ENCODE measurements around the gene TVP23A. TPM values are rescaled to one million over a fixed set of nuclear protein-coding genes. Genes with fewer than 3 reads are reported as not detected.
"Not testable (repeated sequence)": the region's sequence is repeated elsewhere in the genome, so short reads cannot be mapped to it uniquely, and the experiment has no call there.

Gene TVP23A
- total RNA-seq, 1 experiment from 2014 or later, result not detected

GRCh38 chr16:10752843-10753523 lies 65.6 kb downstream of the TVP23A start:
- no peak for DNase-seq (ENCODE audit: extremely low read depth, low read depth)

DNA sequence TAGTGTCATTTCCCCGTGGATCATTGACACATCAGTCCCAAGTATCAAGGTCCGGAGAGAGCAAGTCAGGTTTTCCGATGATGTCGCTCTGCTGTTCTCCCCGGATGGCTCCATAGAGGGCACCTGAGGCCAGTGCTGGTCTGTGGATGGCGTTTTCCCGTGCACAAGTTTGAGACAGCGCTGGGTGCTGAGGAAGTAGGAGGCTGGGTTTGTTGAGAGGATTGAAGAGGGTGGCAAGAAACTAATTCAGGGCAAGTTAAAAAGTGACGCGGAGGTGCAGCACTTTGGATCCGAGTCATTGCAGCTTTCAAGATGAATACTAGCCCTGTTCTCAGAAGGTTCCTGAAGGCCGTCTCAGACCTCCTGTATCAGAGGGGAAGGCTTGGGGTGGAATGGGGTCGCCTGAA lies 67.3 kb downstream of the TVP23A start:
- DNase-seq (ENCODE audit: extremely low read depth, low read depth), result no peak

DNA sequence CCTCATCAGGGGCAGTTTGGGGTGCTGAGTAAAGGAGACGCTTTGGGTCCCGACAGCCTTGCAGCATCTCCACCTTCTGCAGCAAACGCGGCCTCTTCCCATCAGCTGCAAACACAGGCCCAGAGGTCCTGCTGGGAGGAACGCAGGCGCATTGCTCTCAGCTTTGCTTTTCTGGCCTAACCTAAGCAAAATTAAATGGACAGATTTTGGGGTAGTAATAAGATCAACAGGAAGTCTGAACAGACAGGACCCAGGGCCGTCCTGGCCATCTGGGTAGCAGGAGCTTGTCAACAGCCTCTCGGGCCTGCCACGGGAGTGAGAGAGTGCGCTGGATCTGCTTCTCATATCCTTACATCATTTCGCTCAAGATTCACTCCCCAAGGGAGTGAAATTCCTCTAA lies 67.8 kb downstream of the TVP23A start:
- no peak for DNase-seq (ENCODE audit: extremely low read depth, low read depth)

GRCh38 chr16:10745841-10746240 lies 72.8 kb downstream of the TVP23A start:
- DNase-seq (ENCODE audit: extremely low read depth, low read depth), result no peak

- no peak for DNase-seq (ENCODE audit: extremely low read depth, low read depth)
These were observed 74.1 kb downstream of the TVP23A start for GRCh38 chr16:10744370-10745030.

- peak; percentile 98 for DNase-seq (ENCODE audit: extremely low read depth, low read depth)
These were observed 74.8 kb downstream of the TVP23A start, which contains the start of gene NUBP1 for GRCh38 chr16:10743610-10744369. NUBP1 (plus strand) TSS chr16:10743842; CDS start chr16:10743864, 22 bp downstream.

GRCh38 chr16:10743227-10743609 lies 75.4 kb downstream of the TVP23A start:
- no peak for DNase-seq (ENCODE audit: extremely low read depth, low read depth)

GRCh38 chr16:10741844-10742243 lies 76.8 kb downstream of the TVP23A start:
- DNase-seq (ENCODE audit: extremely low read depth, low read depth), result no peak

- DNase-seq (ENCODE audit: extremely low read depth, low read depth), result not testable (repeated sequence)
These were observed 77.3 kb downstream of the TVP23A start for GRCh38 chr16:10741249-10741648.

DNA sequence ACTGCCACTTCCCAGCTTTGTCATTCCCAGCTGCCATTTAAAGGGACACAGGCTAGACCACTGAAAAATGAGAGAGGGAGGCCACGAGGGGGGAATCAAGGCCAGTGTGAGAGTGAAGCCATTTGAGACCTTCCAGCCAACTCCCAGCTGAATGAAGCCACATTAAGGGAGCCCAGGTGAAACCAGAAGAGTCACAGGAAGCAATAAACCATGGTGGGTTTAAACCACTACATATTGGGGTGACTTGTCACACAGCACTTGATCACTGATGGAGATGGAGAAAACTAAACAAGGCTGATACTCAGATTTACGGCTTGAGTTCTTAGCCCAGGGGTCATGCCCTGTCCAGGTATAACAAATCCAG lies 77.8 kb downstream of the TVP23A start:
- DNase-seq (ENCODE audit: extremely low read depth, low read depth), result no peak

DNA sequence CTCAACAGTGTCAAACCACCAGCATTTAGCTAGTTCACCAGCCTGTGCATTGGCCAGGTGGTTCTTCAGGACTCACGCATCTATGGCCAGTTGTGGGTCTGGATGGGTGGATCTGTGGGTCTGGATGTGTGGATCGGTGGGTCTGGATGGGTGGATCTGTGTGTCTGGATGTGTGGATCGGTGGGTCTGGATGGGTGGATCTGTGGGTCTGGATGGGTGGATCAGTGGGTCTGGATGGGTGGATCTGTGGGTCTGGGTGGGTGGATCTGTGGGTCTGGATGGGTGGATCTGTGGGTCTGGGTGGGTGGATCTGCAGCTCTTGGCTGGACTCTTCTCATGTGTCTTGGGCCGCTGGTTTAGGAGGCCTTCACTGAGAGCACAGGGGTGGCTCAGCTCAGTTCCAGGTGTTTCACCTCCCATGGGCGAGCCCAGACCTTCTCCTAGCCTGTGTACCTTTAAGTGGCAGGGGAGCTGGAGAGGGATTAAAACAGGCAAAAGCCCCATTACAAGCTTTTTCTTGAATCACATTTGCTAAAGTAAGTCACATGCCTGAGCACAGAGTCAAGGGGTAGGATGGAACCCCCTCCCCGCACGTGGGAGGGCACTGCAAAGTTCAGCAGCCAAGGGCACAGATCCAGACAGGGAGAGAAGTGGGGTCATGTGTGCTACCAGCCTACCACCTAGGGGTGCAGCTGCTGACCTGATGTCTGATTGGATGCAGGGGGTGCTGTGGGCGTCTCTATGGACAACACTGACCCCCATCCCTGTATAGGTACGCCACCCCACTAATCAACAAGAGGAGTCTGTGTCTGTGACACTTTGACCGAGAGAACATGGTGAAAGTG lies 78.4 kb downstream of the TVP23A start:
- no peak for DNase-seq (ENCODE audit: extremely low read depth, low read depth)

DNA sequence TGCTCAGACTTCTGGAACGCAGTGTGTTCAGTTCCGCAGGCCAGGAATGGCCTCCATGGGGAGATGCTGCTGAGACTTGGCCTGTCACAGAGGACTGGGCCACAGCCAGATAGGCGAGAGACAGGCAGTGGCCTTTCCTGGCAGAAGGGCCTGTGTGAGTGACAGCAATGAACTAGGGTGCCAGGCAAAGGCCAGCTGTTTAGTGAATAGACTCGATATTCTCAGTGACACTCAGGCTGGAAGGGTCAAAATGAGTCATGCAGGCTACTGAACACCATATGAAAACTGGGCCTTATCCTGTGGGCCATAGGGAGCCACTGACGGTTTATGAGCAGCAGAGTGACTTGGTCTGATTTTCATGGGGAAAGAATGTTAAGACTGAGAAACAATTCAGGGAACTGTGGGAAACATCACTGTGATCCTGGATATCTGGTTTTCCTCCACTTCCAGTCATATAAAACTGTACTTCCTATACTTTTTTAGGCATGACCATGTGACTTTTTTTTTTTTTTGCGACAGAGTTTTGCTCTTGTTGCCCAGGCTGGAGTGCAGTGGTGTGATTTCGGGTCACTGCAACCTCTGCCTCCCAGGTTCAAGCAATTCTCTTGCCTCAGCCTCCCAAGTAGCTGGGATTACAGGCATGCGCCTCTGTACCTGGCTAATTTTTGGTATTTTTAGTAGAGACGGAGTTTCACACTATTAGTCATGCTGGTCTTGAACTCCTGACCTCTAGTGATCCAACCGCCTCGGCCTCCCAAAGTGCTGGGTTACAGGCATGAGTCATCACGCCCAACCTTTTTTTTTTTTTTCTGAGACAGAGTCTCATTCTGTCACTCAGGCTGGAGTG lies 80.1 kb downstream of the TVP23A start:
- DNase-seq (ENCODE audit: extremely low read depth, low read depth), result peak; percentile 53

- DNase-seq (ENCODE audit: extremely low read depth, low read depth), result peak; percentile 73
These were observed 81.4 kb downstream of the TVP23A start for GRCh38 chr16:10737068-10737625.

GRCh38 chr16:10731790-10732189 lies 86.8 kb downstream of the TVP23A start:
- DNase-seq (ENCODE audit: extremely low read depth, low read depth), result no peak

GRCh38 chr16:10729104-10730048 lies 89.2 kb downstream of the TVP23A start:
- DNase-seq (ENCODE audit: extremely low read depth, low read depth), result peak; percentile 75

DNA sequence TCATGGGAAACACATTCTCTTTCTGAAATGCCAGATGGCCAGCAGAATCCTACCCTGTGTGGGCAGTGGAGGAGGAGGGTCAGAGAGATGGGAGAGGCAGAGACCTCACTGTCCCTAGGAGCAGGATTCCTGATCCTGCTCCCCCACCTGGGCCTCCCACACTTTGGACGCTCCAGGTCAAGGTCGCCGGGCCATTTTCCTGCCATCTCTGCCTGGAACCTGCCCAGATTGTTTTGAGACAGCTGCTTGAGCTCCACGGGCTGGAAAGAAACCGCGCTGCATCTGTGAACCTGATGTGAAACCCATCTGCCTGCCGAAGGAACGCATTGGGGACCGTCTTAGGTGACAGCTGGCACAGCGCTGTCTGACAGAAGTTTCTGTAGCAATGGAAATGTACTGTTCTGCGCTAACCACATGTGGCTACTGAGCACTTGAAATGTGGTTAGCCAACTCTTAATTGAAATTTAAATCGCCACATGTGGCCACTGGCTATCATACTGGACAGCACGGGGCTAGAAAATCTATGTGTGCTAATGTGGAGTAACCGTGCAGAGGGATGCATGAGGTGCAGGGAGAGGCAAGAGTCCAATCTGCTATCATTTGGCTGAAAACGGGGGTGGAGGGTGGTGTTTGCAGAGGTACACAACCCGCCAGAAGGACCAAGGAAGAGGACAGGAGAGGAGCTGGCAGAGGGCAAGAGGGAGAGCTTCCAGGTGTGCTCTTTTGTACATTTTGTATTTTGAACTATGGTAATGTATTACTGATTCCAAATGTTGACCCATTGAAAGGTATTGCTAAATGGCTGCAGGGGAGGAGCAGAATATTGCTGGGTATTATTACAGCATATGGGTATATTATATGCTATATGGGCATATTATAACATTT lies 90.3 kb downstream of the TVP23A start:
- no peak for DNase-seq (ENCODE audit: extremely low read depth, low read depth)

All from NCI-H460 (cell line).